Astrocyte (in vitro differentiated cells and primary cell): ENCODE data around the gene MAPK10. TPM values are rescaled to one million over a fixed set of nuclear protein-coding genes. Genes with fewer than 3 reads are reported as not detected.
A peak's percentile ranks its signal among the peaks of the same experiment; 100 is the strongest.

ENCODE experiments used
- DNase-seq: peaks from one replicate; pipeline ENCODE4 v3.0.0-alpha.2; 2010; ENCODE audit warnings: low read depth
- FAIRE-seq: peaks from 2 replicates; lab custom pipeline; 2011; peaks lifted over from hg19 to GRCh38; lab: Jason Lieb, UNC
- H2AFZ ChIP-seq: 2 replicates; pipeline ENCODE4 v1.6.0; 2012; ENCODE audit warnings: low read depth, low read length, inconsistent platforms
- H3K27ac ChIP-seq: 2 replicates; pipeline ENCODE4 v1.5.1; 2011; ENCODE audit warnings: low read depth, low read length, inconsistent platforms
- H3K27me3 ChIP-seq: 2 replicates; pipeline ENCODE4 v1.6.0; 2011; ENCODE audit warnings: low read length, inconsistent platforms; ENCODE audit not compliant: insufficient read depth
- H3K36me3 ChIP-seq: 2 replicates; pipeline ENCODE4 v1.5.1; 2011; ENCODE audit warnings: low read length, inconsistent platforms; ENCODE audit not compliant: insufficient read depth
- H3K4me1 ChIP-seq: 2 replicates; pipeline ENCODE4 v1.5.1; 2011; ENCODE audit warnings: low read length, inconsistent platforms; ENCODE audit not compliant: insufficient read depth
- H3K4me2 ChIP-seq: 2 replicates; pipeline ENCODE4 v1.6.0; 2012; ENCODE audit warnings: low read length, inconsistent platforms
- H3K4me3 ChIP-seq: 2 replicates; pipeline ENCODE4 v1.5.1; 2011; ENCODE audit warnings: low read depth, mild to moderate bottlenecking, low read length, inconsistent platforms; ENCODE audit not compliant: insufficient read depth
- H3K79me2 ChIP-seq: 2 replicates; pipeline ENCODE4 v1.6.0; 2012; ENCODE audit warnings: mild to moderate bottlenecking, low read length, inconsistent platforms; ENCODE audit not compliant: insufficient read depth
- H3K9ac ChIP-seq: 2 replicates; pipeline ENCODE4 v1.6.0; 2012; ENCODE audit warnings: mild to moderate bottlenecking, low read length, inconsistent platforms
- H3K9me3 ChIP-seq: 2 replicates; pipeline ENCODE4 v1.5.1; 2012; ENCODE audit warnings: low read depth, mild to moderate bottlenecking, low read length, inconsistent platforms; ENCODE audit not compliant: insufficient read depth
- H4K20me1 ChIP-seq: 2 replicates; pipeline ENCODE4 v1.6.0; 2012; ENCODE audit warnings: low read length, inconsistent platforms; ENCODE audit not compliant: insufficient read depth
- H3K27ac Mint-ChIP-seq: one replicate; pipeline ENCODE4 v1.8.0; 2021; ENCODE audit warnings: mild to moderate bottlenecking, mixed read lengths; ENCODE audit not compliant: unreplicated experiment
- H3K27me3 Mint-ChIP-seq: one replicate; pipeline ENCODE4 v1.8.0; 2021; ENCODE audit warnings: low read depth, mixed read lengths; ENCODE audit not compliant: unreplicated experiment
- H3K36me3 Mint-ChIP-seq: one replicate; pipeline ENCODE4 v1.8.0; 2021; ENCODE audit warnings: low read depth, mixed read lengths; ENCODE audit not compliant: unreplicated experiment
- H3K4me1 Mint-ChIP-seq: one replicate; pipeline ENCODE4 v1.8.0; 2021; ENCODE audit warnings: low read depth, mixed read lengths; ENCODE audit not compliant: unreplicated experiment
- H3K4me3 Mint-ChIP-seq: one replicate; pipeline ENCODE4 v1.8.0; 2021; ENCODE audit warnings: mild to moderate bottlenecking, moderate library complexity, mixed read lengths; ENCODE audit not compliant: unreplicated experiment
- H3K9me3 Mint-ChIP-seq: one replicate; pipeline ENCODE4 v1.8.0; 2021; ENCODE audit warnings: mild to moderate bottlenecking, mixed read lengths; ENCODE audit not compliant: unreplicated experiment
- EZH2 ChIP-seq: IDR thresholded peaks from 2 replicates; pipeline ENCODE4 v1.6.1; 2012; ENCODE audit warnings: mild to moderate bottlenecking, low read length, inconsistent platforms; ENCODE audit not compliant: insufficient read depth
- total RNA-seq: library from RNA; stranded (reverse); gene quantifications from 2 replicates; pipeline ENCODE4 v1.2.1, GENCODE V29; 2021
- TF ChIP-seq, protein P1 (sequence below): IDR thresholded peaks from 2 replicates; pipeline ENCODE4 v1.5.1; 2011; ENCODE audit warnings: low read depth, mild to moderate bottlenecking, inconsistent platforms, low read length, moderate library complexity; ENCODE audit not compliant: insufficient read depth

The MAPK10 gene
- total RNA-seq, 1 donor from 2014 or later = 7.5 TPM

- Histone ChIP-seq H3K27ac (no peak overlapping the region), H3K4me1 (peaks cover 4% of the 10 kb centered on the region), H2AFZ (no peak overlapping the region), H3K27me3 (peaks cover 7% of the 10 kb centered on the region), H3K36me3 (no peaks in the 10 kb centered on the region), H3K79me2 (no peaks in the 10 kb centered on the region), H3K4me2 (no peak overlapping the region), H4K20me1 (no peaks in the 10 kb centered on the region), H3K4me3 (no peak overlapping the region), H3K9ac (no peak overlapping the region), H3K9me3 (no peaks in the 10 kb centered on the region)
- FAIRE-seq = no peak
- no peak for DNase-seq
- Mint-ChIP-seq H3K27ac (no peak overlapping the region), H3K4me3 (no peak overlapping the region), H3K9me3 (no peaks in the 10 kb centered on the region), H3K27me3 (no peaks in the 10 kb centered on the region), H3K36me3 (no peaks in the 10 kb centered on the region), H3K4me1 (peaks cover 4% of the 10 kb centered on the region)
- TF ChIP-seq, protein P1, sequence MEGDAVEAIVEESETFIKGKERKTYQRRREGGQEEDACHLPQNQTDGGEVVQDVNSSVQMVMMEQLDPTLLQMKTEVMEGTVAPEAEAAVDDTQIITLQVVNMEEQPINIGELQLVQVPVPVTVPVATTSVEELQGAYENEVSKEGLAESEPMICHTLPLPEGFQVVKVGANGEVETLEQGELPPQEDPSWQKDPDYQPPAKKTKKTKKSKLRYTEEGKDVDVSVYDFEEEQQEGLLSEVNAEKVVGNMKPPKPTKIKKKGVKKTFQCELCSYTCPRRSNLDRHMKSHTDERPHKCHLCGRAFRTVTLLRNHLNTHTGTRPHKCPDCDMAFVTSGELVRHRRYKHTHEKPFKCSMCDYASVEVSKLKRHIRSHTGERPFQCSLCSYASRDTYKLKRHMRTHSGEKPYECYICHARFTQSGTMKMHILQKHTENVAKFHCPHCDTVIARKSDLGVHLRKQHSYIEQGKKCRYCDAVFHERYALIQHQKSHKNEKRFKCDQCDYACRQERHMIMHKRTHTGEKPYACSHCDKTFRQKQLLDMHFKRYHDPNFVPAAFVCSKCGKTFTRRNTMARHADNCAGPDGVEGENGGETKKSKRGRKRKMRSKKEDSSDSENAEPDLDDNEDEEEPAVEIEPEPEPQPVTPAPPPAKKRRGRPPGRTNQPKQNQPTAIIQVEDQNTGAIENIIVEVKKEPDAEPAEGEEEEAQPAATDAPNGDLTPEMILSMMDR = no peak
- no peak for TF ChIP-seq EZH2
Observed at GRCh38 chr4:86019906-86020305, 339.9 kb downstream of the MAPK10 start.

DNA sequence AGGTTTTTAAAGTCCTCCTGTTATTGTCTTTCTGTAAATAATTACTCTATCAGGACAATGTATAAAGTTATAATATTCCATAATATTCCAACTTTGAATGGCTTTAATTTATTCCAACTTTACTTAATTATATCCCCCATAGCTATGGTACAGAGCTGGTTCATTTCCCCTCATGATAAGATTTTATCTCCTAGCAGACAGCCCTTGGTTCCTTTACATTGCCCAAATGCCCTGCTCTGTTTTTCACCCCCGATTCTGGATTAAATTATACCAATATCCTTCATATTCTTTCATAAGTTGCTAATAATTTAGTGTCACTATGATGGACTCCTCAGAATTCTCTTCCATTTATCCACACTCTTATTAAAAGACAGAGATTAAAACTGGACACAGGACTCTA lies 340.5 kb downstream of the MAPK10 start:
- Histone ChIP-seq H2AFZ (no peak overlapping the region), H3K4me3 (no peak overlapping the region), H4K20me1 (no peaks in the 10 kb centered on the region), H3K27me3 (peaks cover 7% of the 10 kb centered on the region), H3K4me2 (no peak overlapping the region), H3K9ac (no peak overlapping the region), H3K79me2 (no peaks in the 10 kb centered on the region), H3K4me1 (peaks cover 4% of the 10 kb centered on the region), H3K36me3 (no peaks in the 10 kb centered on the region), H3K9me3 (no peaks in the 10 kb centered on the region), H3K27ac (no peak overlapping the region)
- peaks cover 7% of the 10 kb centered on the region for H3K4me1 Mint-ChIP-seq
- H3K27me3 Mint-ChIP-seq = no peaks in the 10 kb centered on the region
- DNase-seq (no peak), FAIRE-seq (no peak)
- no peak overlapping the region for H3K4me3 Mint-ChIP-seq
- no peak for TF ChIP-seq EZH2
- TF ChIP-seq, protein P1 = no peak
- H3K36me3 Mint-ChIP-seq = no peaks in the 10 kb centered on the region
- no peak overlapping the region for H3K27ac Mint-ChIP-seq
- H3K9me3 Mint-ChIP-seq = no peaks in the 10 kb centered on the region

DNA sequence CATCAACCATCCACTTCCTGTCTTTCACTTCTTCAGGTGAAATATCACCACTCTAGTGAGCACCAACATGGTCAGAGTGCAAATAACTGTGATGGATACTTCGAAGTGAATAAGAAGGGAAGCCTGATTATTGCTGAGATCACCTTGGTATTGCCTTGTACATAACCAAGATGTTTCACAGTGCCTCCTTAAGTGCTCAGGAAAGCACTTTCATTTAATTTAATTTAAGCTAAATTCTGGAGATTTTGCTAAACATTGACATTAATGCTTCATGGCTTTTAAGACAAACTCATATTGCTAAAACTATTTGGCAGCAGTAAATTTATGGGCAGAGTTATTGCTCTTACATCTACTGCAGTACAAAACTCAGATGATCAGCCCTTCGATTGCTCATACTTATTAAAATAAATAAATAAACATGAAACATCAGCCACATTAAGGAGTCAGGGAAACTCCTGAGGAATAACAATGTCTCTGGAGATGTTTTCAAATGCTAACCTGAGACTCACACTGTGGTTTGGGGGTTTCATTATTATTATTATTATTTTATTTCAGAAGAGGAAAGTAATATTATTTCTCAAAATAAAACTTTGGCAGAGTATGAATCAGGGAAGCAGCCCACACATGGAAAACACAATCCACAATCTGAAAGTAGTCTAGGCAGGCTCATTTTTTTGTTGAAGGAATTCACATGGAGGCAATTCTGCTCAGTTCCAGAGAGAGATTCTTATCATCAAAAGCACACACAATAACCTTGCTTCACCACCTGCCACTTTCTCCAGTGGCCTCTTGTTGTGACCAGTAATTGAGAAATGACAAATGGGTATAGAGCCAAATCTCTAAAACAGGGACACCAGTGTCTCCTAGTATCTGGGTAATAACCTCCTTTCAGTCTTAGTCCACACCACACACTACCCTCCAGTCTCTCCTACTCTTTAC lies 344.2 kb downstream of the MAPK10 start:
- H3K9me3 ChIP-seq = no peaks in the 10 kb centered on the region
- H4K20me1 ChIP-seq = no peaks in the 10 kb centered on the region
- Mint-ChIP-seq H3K4me1 (peaks cover 9% of the 10 kb centered on the region), H3K36me3 (no peaks in the 10 kb centered on the region), H3K9me3 (no peaks in the 10 kb centered on the region), H3K27me3 (no peaks in the 10 kb centered on the region), H3K4me3 (no peak overlapping the region), H3K27ac (no peak overlapping the region)
- DNase-seq (peak; percentile 12), FAIRE-seq (no peak)
- H3K36me3 ChIP-seq = no peaks in the 10 kb centered on the region
- H3K4me3 ChIP-seq = no peak overlapping the region
- no peak overlapping the region for H2AFZ ChIP-seq
- H3K27ac ChIP-seq = no peak overlapping the region
- no peak overlapping the region for H3K9ac ChIP-seq
- peaks cover 7% of the 10 kb centered on the region for H3K27me3 ChIP-seq
- H3K4me2 ChIP-seq = peak overlapping the region; percentile 12
- peaks cover 16% of the 10 kb centered on the region for H3K4me1 ChIP-seq
- TF ChIP-seq, protein P1 = no peak
- no peaks in the 10 kb centered on the region for H3K79me2 ChIP-seq
